SU-DHL-6 (cell line): ENCODE data around the gene SORL1.

ENCODE experiments used
- EZH2phosphoT487 ChIP-seq: fragments of 200-600 bp; sonication (generic), shearing (Covaris generic); conservative IDR thresholded peaks from 2 replicates; pipeline ENCODE4 v1.6.1; 2018; ENCODE audit warnings: mild to moderate bottlenecking, antibody characterized with exemption, low read length, moderate library complexity, mixed read lengths
- TF ChIP-seq, protein P1 (sequence below): fragments of 200-600 bp; sonication (generic); IDR thresholded peaks from one replicate; pipeline ENCODE4 v1.5.1; 2017; ENCODE audit warnings: antibody characterized with exemption, mild to moderate bottlenecking, low read length, moderate library complexity; ENCODE audit not compliant: insufficient read depth, poor library complexity, severe bottlenecking

- TF ChIP-seq, protein P1, sequence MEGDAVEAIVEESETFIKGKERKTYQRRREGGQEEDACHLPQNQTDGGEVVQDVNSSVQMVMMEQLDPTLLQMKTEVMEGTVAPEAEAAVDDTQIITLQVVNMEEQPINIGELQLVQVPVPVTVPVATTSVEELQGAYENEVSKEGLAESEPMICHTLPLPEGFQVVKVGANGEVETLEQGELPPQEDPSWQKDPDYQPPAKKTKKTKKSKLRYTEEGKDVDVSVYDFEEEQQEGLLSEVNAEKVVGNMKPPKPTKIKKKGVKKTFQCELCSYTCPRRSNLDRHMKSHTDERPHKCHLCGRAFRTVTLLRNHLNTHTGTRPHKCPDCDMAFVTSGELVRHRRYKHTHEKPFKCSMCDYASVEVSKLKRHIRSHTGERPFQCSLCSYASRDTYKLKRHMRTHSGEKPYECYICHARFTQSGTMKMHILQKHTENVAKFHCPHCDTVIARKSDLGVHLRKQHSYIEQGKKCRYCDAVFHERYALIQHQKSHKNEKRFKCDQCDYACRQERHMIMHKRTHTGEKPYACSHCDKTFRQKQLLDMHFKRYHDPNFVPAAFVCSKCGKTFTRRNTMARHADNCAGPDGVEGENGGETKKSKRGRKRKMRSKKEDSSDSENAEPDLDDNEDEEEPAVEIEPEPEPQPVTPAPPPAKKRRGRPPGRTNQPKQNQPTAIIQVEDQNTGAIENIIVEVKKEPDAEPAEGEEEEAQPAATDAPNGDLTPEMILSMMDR: no peak
- TF ChIP-seq EZH2phosphoT487: no peak
These were observed 27.0 kb downstream of the SORL1 start for GRCh38 chr11:121478895-121479697.
